Activated CD4-positive, CD25-positive, alpha-beta regulatory T cell (primary cell): Measurements from ENCODE around the gene RASD2.

ENCODE experiments used
- DNase-seq, 4 experiments: peaks; one replicate each; lab custom pipeline; 2025; lab: John Stamatoyannopoulos, UW

Gene RASD2

GRCh38 chr22:35541254-35541748 is 670 bp downstream of the RASD2 start:
- DNase-seq: no peak

- no peak for DNase-seq
Observed at GRCh38 chr22:35542157-35542938, 1.7 kb downstream of the RASD2 start.

GRCh38 chr22:35542939-35543516 is 2.4 kb downstream of the RASD2 start:
- DNase-seq: no peak

- DNase-seq: no peak
Observed at GRCh38 chr22:35543702-35544101, 3.1 kb downstream of the RASD2 start.

- no peak for DNase-seq
Observed at GRCh38 chr22:35544189-35544588, 3.6 kb downstream of the RASD2 start.

GRCh38 chr22:35544827-35545226 is 4.2 kb downstream of the RASD2 start:
- DNase-seq: no peak

GRCh38 chr22:35546886-35547285 is 6.3 kb downstream of the RASD2 start:
- DNase-seq: no peak

GRCh38 chr22:35547987-35548721 is 7.5 kb downstream of the RASD2 start:
- DNase-seq: no peak

- DNase-seq: no peak
Observed at GRCh38 chr22:35548722-35549112, 8.1 kb downstream of the RASD2 start.

- no peak for DNase-seq
Observed at GRCh38 chr22:35549328-35549727, 8.7 kb downstream of the RASD2 start.

- no peak for DNase-seq
Observed at GRCh38 chr22:35551549-35552177, 11.0 kb downstream of the RASD2 start.

GRCh38 chr22:35552196-35552842 is 11.7 kb downstream of the RASD2 start:
- DNase-seq: peak; percentile 49 to 64 (median 60)

- DNase-seq: no peak
Observed at GRCh38 chr22:35552846-35553245, 12.2 kb downstream of the RASD2 start.

GRCh38 chr22:35553341-35553740 is 12.7 kb downstream of the RASD2 start:
- no peak for DNase-seq

- DNase-seq: no peak
Observed at GRCh38 chr22:35554297-35554845, 13.7 kb downstream of the RASD2 start.

- no peak for DNase-seq
Observed at GRCh38 chr22:35555483-35555890, 14.9 kb downstream of the RASD2 start.

- no peak for DNase-seq
Observed at GRCh38 chr22:35555946-35556547, 15.4 kb downstream of the RASD2 start.

- no peak for DNase-seq
Observed at GRCh38 chr22:35556666-35557065, 16.0 kb downstream of the RASD2 start.

- DNase-seq: no peak
Observed at GRCh38 chr22:35558031-35558430, 17.4 kb downstream of the RASD2 start.

- DNase-seq: no peak
Observed at GRCh38 chr22:35558719-35559118, 18.1 kb downstream of the RASD2 start.

GRCh38 chr22:35559354-35560005 is 18.8 kb downstream of the RASD2 start:
- no peak for DNase-seq
